Left renal pelvis (tissue), 4 donors: ENCODE measurements around the gene MRO. TPM values are rescaled to one million over a fixed set of nuclear protein-coding genes. Genes with fewer than 3 reads are reported as not detected.
"Not testable (repeated sequence)": the region's sequence is repeated elsewhere in the genome, so short reads cannot be mapped to it uniquely, and the experiment has no call there.

ENCODE experiments used
- DNase-seq, 4 donors: peaks; one replicate each; pipeline ENCODE4 v3.0.0-alpha.2; 2013; ENCODE audit warnings: low read depth in 4 of 4, low spot score in 3 of 4
- polyA plus RNA-seq, 4 donors: library from polyadenylated mRNA; unstranded; fragments of 120-200 nt; gene quantifications; one replicate each; pipeline ENCODE4 v1.2.1, GENCODE V29; 2013; ENCODE audit not compliant: insufficient read length in 4 of 4

Gene MRO
- polyA plus RNA-seq, 4 donors: 1.0 to 3.0 (median 2.2) TPM

GRCh38 chr18:50793641-50794565 is 25.9 kb downstream of the MRO start:
- no peak for DNase-seq

DNA sequence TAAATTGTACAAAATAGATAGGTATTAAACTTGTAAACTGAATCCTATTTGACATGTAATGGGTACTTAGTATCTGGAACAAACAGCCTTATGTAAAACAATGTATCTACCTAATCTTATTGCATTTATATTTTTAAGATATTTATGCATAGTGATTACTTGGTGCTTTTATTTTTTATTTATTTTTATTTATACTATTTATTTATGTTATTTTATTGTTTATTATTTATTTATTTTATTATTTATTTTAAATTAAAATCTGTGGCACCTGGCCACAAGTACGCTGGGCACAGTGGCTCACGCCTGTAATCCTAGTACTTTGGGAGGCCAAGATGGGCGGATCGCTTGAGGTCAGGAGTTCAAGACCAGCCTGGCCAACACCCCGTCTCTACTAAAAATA is 26.9 kb downstream of the MRO start:
- no peak for DNase-seq

- DNase-seq: no peak
Measured at GRCh38 chr18:50791599-50792438, 28.0 kb downstream of the MRO start.

- no peak for DNase-seq
Measured at GRCh38 chr18:50790948-50791347, 28.9 kb downstream of the MRO start.

DNA sequence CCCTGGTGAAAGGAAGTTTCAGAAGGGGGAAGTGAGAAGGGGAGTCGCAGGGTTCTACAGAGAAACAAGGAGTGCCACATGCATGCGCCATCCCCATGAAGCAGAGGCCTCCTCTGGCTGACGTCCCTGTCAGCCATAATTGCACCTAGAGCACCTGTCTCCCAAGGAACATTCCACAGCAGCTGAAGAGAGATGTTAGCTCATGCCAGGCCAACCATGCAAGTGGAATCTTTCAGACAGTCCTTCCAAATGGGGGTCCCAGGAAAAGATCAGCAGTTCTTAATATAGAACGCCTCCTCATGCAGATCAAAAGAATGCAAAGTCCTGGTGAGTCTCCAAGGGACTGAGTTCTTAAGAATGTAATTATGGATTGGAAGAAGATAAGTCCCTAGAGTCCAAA is 29.6 kb downstream of the MRO start:
- no peak for DNase-seq

DNA sequence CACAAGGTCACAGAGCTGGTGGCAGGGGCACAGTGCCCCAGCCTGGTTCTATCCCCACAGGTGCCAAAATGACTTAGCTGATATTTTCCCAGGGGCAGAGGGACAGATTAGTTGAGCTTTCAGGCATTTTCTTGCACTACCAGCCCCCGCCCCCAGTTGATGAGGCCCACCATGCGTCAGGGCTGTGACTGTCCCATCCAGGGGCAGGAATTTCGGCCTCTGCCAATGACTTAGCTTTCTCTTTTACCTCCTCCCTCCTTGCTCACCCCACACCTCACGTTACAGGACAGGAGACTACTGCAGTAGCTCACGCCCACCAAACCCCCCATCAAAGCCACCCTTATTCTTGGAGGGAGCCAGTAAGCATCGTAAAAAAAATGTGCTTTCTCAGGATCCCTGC is 31.5 kb downstream of the MRO start:
- no peak for DNase-seq

DNA sequence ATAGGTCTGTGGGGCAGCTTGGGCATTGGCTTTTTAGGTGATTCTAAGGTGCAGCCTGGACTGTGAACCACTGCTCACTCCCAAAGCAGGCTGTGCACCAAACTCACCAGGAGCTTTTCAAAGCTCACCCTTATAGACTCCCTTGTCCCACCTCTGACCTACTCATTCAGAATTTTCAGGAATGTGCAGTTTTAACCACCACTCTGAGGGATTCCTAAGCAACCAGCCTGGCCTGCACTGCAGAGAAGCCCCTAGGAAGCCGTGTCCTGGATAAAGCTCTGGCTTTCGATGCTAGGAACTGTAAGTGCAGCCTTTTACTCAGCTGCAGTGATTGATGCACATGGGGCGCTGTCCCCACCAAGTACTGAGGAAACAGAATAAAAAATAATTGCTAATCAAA is 33.0 kb downstream of the MRO start:
- DNase-seq: no peak

GRCh38 chr18:50783553-50783952 is 36.3 kb downstream of the MRO start:
- no peak for DNase-seq

DNA sequence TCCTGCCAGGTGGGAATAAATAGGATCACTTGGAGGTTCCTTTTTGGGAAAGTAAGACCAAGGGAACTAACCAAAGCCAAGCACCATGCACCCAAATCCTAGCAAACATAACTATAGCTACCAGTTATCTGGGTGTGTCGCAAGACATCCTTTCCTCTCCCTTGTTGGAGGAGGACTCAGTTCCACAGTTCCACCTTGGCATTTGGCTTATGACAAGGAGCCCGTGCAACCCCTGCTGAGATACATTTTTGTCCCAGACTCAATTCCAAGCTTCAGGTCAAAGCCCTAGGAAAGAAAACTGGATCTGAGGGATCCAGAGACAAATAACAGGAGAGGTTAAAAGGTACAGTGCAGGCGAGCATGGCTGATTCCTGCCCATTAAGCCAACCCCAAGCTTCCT is 40.8 kb downstream of the MRO start:
- not testable (repeated sequence) for DNase-seq

DNA sequence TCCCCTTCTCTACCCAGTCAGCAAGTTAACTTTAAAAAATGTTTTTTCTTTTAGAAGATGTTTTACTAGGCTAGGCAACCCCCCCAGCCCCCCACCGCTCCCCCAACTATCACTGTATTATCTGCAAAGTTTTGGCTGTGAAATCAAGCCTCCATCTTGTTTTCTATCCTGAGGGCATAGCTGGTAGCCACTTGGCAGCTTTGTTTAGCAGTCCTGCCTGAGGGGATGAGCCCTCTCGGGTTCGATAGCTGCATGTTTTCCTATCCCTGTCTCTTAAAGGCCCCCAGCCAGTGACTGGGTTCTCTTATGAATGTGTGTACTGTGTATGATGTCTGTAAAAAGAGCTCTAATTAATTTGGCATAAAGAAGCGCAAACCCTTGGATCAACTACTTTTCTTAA is 43.4 kb downstream of the MRO start:
- no peak for DNase-seq

GRCh38 chr18:50775726-50776125 is 44.1 kb downstream of the MRO start:
- no peak for DNase-seq

- DNase-seq: no peak
Measured at GRCh38 chr18:50775207-50775606, 44.6 kb downstream of the MRO start.

DNA sequence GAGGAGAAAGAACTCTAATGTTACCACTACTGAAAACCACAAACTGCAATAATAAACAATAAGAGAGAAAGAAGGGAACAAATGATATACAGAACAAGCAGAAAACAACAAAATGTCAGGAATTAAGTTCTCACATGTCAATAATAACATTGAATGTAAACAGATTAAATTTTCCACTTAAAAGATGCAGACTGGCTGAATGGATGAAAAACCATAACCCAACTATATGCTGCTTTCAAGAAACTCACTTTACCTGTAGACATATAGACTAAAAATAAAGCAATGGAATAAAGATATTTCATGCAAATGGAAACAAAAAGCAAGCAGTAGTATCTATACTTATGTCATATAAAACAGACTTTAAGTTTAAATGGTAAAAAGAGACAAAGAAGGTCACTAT is 50.4 kb downstream of the MRO start:
- no peak for DNase-seq

DNA sequence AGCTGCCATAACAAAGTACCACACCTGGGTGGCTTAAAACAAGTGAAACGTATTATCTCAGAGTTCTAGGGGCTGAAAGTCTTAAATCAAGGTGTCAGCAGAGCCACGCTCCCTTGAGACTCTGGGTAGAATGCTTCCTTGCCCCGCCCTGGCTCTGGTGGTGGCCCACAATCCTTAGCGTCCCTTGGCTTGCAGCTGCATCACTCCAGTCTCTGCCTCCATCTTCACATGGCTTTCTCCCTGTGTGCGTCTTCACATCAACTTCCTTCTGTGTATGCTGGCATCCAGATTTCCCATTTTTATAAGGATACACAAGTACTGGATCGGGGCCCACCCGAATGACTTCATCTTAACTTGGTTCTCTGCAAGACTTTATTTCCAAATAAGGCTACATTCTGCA is 62.5 kb downstream of the MRO start:
- no peak for DNase-seq

- no peak for DNase-seq
Measured at GRCh38 chr18:50754297-50754696, 65.5 kb downstream of the MRO start.

DNA sequence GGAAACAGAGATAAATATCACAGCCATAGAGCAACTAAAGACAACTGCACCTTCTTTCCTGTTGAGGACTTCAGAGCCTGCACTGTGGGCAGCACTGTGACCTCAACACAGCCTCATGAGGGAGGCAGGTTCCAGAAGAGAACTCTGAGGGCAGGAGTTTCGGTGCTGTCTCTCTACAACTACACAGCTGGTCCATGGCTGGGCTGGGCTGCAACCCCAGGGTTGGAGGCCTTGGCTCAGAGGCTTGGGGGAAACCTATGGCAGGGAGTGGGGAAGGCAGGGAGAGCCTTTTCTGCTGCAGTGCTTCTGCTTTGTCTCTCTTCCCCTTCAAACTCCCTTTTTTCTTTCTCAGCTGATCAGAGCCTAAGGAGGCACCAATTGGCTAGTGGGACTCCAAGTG is 66.5 kb downstream of the MRO start:
- DNase-seq: no peak

- DNase-seq: no peak
Measured at GRCh38 chr18:50751947-50752346, 67.9 kb downstream of the MRO start.

DNA sequence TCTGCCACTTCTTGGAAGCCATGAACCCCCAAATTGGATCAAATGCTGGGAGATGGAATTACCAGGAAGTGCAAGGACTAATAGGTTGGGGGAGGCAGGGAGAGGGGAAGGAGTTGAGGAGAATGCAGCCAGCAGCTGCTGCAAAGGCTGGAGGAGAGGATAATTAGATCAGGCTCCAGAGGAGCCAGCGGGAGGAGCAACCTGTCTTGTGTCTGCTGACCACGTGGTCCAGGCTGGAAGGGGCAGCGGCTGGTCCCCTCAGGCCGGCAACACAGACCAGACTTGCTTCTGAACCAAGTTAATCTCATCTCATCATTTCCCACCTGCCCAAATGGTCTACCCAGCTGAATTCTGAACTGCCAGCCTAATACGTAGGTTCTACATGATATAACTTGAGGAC is 68.3 kb downstream of the MRO start:
- peak in 1 of 4 donors; percentile 19 for DNase-seq

GRCh38 chr18:50750546-50750945 is 69.3 kb downstream of the MRO start:
- DNase-seq: no peak

DNA sequence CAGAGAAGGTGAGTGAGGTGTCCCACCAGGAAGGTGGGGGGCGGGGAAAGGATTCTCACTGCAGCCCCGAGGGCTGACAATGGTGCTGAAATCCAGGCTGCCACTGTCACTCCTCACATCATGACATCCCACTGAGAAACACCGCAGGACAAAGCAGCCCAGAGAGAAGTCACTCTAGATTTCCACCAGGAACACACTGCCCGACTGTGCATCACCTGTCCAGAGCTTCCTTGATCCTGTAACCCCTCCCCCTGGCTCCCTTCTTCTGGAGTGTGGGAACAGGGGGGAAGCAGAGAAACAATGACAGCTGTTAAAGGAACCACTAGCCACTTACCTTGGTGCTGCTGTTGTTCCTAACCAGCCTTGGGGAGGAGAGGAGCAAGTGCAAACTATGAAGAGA is 69.9 kb downstream of the MRO start:
- DNase-seq: no peak

GRCh38 chr18:50749421-50749820 is 70.4 kb downstream of the MRO start:
- no peak for DNase-seq
